Measurements from ENCODE around the gene SPOCK3. TPM values are rescaled to one million over a fixed set of nuclear protein-coding genes. Genes with fewer than 3 reads are reported as not detected.

Gene SPOCK3
- polyA plus RNA-seq, 2 of the 4 experiments (the other 2 are of a cell fraction) = 0.15 to 0.61 TPM

- TF ChIP-seq ESRRA (IDR thresholded peaks at IDR 0.05; ENCODE audit: borderline replicate concordance, low read length) = no peak
These were observed 395.2 kb downstream of the SPOCK3 start (continued) for GRCh38 chr4:166838975-166839614.

GRCh38 chr4:166836865-166837264 lies 397.4 kb downstream of the SPOCK3 start:
- ATAC-seq (no peak), FAIRE-seq (no peak), DNase-seq (ENCODE audit: low read depth in 1 of 2, low spot score in 1 of 2) (no peak)
- Histone ChIP-seq H3K4me1 (no peaks in the 10 kb centered on the region), H3K4me2 (no peak overlapping the region), H3K4me3 (no peak overlapping the region), H3K27ac (no peak overlapping the region), H3K9me3 (no peaks in the 10 kb centered on the region)
- ChIA-PET CTCF (no interaction called here), POLR2A (no interaction called here)
- WGBS (ENCODE audit: missing lambda C conversion rate) = 23% methylated on average over 1 of the region's 1 CpG
- TF ChIP-seq REST (IDR thresholded peaks at IDR 0.05) (no peak), NR3C1 (IDR thresholded peaks at IDR 0.05) (no peak), EHF (CRISPR knock-in tag; IDR thresholded peaks at IDR 0.05) (no peak), GATA3 (IDR thresholded peaks at IDR 0.05; ENCODE audit: borderline replicate concordance) (no peak), NFE2L2 (conservative IDR thresholded peaks at IDR 0.05; ENCODE audit: low read length) (no peak), FOSL2 (IDR thresholded peaks at IDR 0.05) (no peak), FOSL2 (CRISPR knock-in tag; IDR thresholded peaks at IDR 0.05) (no peak), CBX2 (IDR thresholded peaks at IDR 0.05; ENCODE audit: borderline replicate concordance, low read depth) (no peak), EP300 (IDR thresholded peaks at IDR 0.05) (no peak), CBX8 (IDR thresholded peaks at IDR 0.05) (no peak), BCL3 (IDR thresholded peaks at IDR 0.05) (no peak), PBX3 (IDR thresholded peaks at IDR 0.05) (no peak), USF2 (IDR thresholded peaks at IDR 0.05) (no peak), RFX5 (IDR thresholded peaks at IDR 0.05) (no peak), HEYL (CRISPR knock-in tag; IDR thresholded peaks at IDR 0.05) (no peak), FOSB (CRISPR knock-in tag; IDR thresholded peaks at IDR 0.05) (no peak), ZFP36 (IDR thresholded peaks at IDR 0.05; ENCODE audit: borderline replicate concordance, partially characterized antibody) (no peak), ZNF302 (CRISPR knock-in tag; IDR thresholded peaks at IDR 0.05) (no peak), HOXB5 (CRISPR knock-in tag; IDR thresholded peaks at IDR 0.05) (no peak), RCOR1 (IDR thresholded peaks at IDR 0.05; ENCODE audit: low read depth, low read length) (no peak), MAFK (IDR thresholded peaks at IDR 0.05; ENCODE audit: partially characterized antibody) (no peak)
